Measurements from ENCODE around the gene OTX2.

DNA sequence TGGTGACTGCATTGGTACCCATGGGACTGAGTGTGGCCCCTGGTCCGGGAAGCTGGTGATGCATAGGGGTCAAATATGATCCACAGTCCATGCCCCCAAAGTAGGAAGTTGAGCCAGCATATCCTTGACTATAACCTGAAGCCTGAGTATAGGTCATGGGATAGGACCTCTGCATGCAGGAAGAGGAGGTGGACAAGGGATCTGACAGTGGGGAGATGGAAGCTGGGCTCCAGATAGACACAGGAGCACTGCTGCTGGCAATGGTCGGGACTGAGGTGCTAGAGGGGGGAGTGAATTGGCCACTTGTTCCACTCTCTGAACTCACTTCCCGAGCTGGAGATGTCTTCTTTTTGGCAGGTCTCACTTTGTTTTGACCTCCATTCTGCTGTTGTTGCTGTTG lies 8.4 kb downstream of the OTX2 start:
- TF ChIP-seq, protein P1, sequence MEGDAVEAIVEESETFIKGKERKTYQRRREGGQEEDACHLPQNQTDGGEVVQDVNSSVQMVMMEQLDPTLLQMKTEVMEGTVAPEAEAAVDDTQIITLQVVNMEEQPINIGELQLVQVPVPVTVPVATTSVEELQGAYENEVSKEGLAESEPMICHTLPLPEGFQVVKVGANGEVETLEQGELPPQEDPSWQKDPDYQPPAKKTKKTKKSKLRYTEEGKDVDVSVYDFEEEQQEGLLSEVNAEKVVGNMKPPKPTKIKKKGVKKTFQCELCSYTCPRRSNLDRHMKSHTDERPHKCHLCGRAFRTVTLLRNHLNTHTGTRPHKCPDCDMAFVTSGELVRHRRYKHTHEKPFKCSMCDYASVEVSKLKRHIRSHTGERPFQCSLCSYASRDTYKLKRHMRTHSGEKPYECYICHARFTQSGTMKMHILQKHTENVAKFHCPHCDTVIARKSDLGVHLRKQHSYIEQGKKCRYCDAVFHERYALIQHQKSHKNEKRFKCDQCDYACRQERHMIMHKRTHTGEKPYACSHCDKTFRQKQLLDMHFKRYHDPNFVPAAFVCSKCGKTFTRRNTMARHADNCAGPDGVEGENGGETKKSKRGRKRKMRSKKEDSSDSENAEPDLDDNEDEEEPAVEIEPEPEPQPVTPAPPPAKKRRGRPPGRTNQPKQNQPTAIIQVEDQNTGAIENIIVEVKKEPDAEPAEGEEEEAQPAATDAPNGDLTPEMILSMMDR (conservative IDR thresholded peaks at IDR 0.05; ENCODE audit: low read length) = no peak
- TF ChIP-seq EZH2phosphoT487 (IDR thresholded peaks at IDR 0.05; ENCODE audit: borderline replicate concordance) = no peak

All from Loucy (cell line).